Mesenchymal stem cell (in vitro differentiated cells and primary cell): ENCODE results near the gene NDUFS6.
A peak's percentile ranks its signal among the peaks of the same experiment; 100 is the strongest.

Experiments used
- DNase-seq: peaks from one replicate; pipeline ENCODE4 v3.0.0-alpha.2; 2013
- H2AFZ ChIP-seq: one replicate; pipeline ENCODE4 v1.6.1; 2013; ENCODE audit warnings: low read depth, mild to moderate bottlenecking, control low read depth, inconsistent platforms, low read length, moderate library complexity
- H2AK5ac ChIP-seq: 2 replicates; pipeline ENCODE4 v1.6.1; 2013; ENCODE audit warnings: low read length, moderate library complexity, mild to moderate bottlenecking, inconsistent platforms; ENCODE audit not compliant: severe bottlenecking
- H2BK120ac ChIP-seq: one replicate; pipeline ENCODE4 v1.6.1; 2013; ENCODE audit warnings: low read depth, mild to moderate bottlenecking, inconsistent platforms, low read length, moderate library complexity
- H2BK12ac ChIP-seq, 2 experiments: one replicate each; pipeline ENCODE4 v1.6.1; 2013; ENCODE audit warnings: inconsistent platforms in 2 of 2, low read length in 2 of 2, mild to moderate bottlenecking in 2 of 2, moderate library complexity in 2 of 2, control low read depth in 1 of 2
- H2BK15ac ChIP-seq: one replicate; pipeline ENCODE4 v1.6.1; 2013; ENCODE audit warnings: mild to moderate bottlenecking, low read depth, inconsistent platforms; ENCODE audit not compliant: poor library complexity, severe bottlenecking
- H2BK5ac ChIP-seq: 2 replicates; pipeline ENCODE4 v1.6.1; 2013; ENCODE audit warnings: low read depth, mild to moderate bottlenecking, low read length, control low read depth, inconsistent platforms; ENCODE audit not compliant: poor library complexity, severe bottlenecking
- H3K14ac ChIP-seq, 2 experiments: one replicate each; pipeline ENCODE4 v1.6.1; 2013; ENCODE audit warnings: inconsistent platforms in 2 of 2, low read length in 2 of 2, control low read depth in 1 of 2, mild to moderate bottlenecking in 1 of 2, moderate library complexity in 1 of 2
- H3K18ac ChIP-seq, 2 experiments: one replicate each; pipeline ENCODE4 v1.6.1; 2013; ENCODE audit warnings: inconsistent platforms in 2 of 2, low read length in 2 of 2, control low read depth in 1 of 2, low read depth in 1 of 2, mild to moderate bottlenecking in 1 of 2
- H3K23ac ChIP-seq, 2 experiments: one replicate each; pipeline ENCODE4 v1.6.1; 2013; ENCODE audit warnings: inconsistent platforms in 2 of 2, low read length in 2 of 2, mild to moderate bottlenecking in 2 of 2, moderate library complexity in 2 of 2, control low read depth in 1 of 2
- H3K27ac ChIP-seq: 2 replicates; pipeline ENCODE4 v1.5.1; 2013; ENCODE audit warnings: mild to moderate bottlenecking, moderate library complexity, low read length, control low read depth, inconsistent platforms; ENCODE audit not compliant: poor library complexity, severe bottlenecking
- H3K27me3 ChIP-seq, 2 experiments: 2 replicates each; pipeline versions ENCODE4 v1.6.1 to v1.7.0; 2013; ENCODE audit warnings: low read length in 2 of 2, mild to moderate bottlenecking in 2 of 2, moderate library complexity in 2 of 2, control low read depth in 1 of 2, inconsistent platforms in 1 of 2; ENCODE audit not compliant: control insufficient read depth in 1 of 2, insufficient read depth in 1 of 2
- H3K36me3 ChIP-seq, 2 experiments: 2 replicates each; pipeline versions ENCODE4 v1.6.1 to v1.7.0; 2013; ENCODE audit warnings: low read length in 2 of 2, control low read depth in 1 of 2, inconsistent platforms in 1 of 2, low read depth in 1 of 2, mild to moderate bottlenecking in 1 of 2; ENCODE audit not compliant: insufficient read depth in 2 of 2, control insufficient read depth in 1 of 2
- H3K4ac ChIP-seq, 2 experiments: one replicate each; pipeline ENCODE4 v1.6.1; 2013; ENCODE audit warnings: inconsistent platforms in 2 of 2, low read length in 2 of 2, mild to moderate bottlenecking in 2 of 2, moderate library complexity in 2 of 2, control low read depth in 1 of 2, low read depth in 1 of 2
- H3K4me1 ChIP-seq: 2 replicates; pipeline ENCODE4 v1.6.1; 2013; ENCODE audit warnings: low read depth, low read length, control low read depth; ENCODE audit not compliant: control insufficient read depth, insufficient read depth
- H3K4me2 ChIP-seq: 2 replicates; pipeline ENCODE4 v1.6.1; 2013; ENCODE audit warnings: low read length, mild to moderate bottlenecking, inconsistent platforms; ENCODE audit not compliant: poor library complexity, severe bottlenecking
- H3K4me3 ChIP-seq, 2 experiments: 2 replicates each; pipeline versions ENCODE4 v1.5.1 to v1.7.0; 2013; ENCODE audit warnings: low read length in 2 of 2, mild to moderate bottlenecking in 2 of 2, control low read depth in 1 of 2, low read depth in 1 of 2; ENCODE audit not compliant: insufficient read depth in 1 of 2
- H3K79me1 ChIP-seq: replicated peaks from 2 replicates; pipeline ENCODE4 v1.6.1; 2013; ENCODE audit warnings: mild to moderate bottlenecking, control low read depth, low read length, inconsistent platforms; ENCODE audit not compliant: poor library complexity, severe bottlenecking
- H3K9ac ChIP-seq: 2 replicates; pipeline ENCODE4 v1.7.0; 2013; ENCODE audit warnings: mild to moderate bottlenecking, low read length, moderate library complexity
- H3K9me3 ChIP-seq: 2 replicates; pipeline ENCODE4 v1.7.0; 2013; ENCODE audit warnings: mild to moderate bottlenecking, low read length; ENCODE audit not compliant: control insufficient read depth
- H4K8ac ChIP-seq: one replicate; pipeline ENCODE4 v1.6.1; 2013; ENCODE audit warnings: inconsistent platforms, mild to moderate bottlenecking, low read length, moderate library complexity
- H4K91ac ChIP-seq: one replicate; pipeline ENCODE4 v1.6.1; 2013; ENCODE audit warnings: mild to moderate bottlenecking, low read length, inconsistent platforms
- WGBS: methylation state at CpG from one replicate; pipeline ENCODE4 v1.1.7; 2013; ENCODE audit warnings: mixed read lengths; 5-methylcytosine and 5-hydroxymethylcytosine counted together

Gene NDUFS6

DNA sequence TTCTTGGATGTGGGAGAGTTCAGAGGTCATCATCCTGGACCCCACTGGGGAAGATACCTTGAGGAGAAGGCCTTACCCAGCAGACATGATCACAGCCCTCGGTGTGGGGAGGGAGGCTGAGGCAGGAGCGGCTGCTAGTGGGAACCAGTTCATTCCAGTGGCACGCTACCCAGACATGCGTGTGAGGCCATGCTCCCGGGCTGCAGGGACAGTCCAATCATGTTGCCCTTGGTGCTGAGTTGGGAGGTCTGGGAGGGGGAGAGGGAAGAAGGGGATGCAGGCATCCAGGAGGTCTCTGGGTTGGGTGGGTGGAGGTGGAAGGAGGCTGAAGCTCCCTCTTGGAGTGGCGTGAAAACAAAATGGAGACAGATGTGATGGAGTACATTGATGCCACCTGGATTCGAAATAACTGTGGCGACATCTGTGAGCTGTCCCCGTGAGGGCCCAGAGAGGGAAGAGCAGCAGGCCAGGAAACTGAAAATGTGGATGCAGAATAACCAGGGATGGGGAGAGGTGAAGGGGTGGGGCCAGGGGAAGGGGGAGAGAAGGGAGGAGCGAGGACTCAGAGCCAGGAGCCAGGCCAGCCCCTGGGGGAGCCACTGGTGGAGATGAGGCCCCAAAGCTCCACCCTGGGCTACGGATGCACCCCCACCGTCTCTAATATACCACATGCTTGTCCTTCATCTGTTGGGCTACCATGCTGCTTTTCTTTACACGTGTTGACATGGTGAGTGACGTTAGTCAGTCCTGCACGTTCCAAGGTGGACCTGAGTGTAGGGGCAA lies 16.2 kb downstream of the NDUFS6 start:
- WGBS, result 92% methylated on average over 14 of the region's 15 CpGs
- Histone ChIP-seq H3K9ac (no peak overlapping the region), H2AK5ac (no peak overlapping the region), H4K8ac (no peak overlapping the region), H2BK5ac (no peak overlapping the region), H3K79me1 (peaks cover 34% of the 10 kb centered on the region), H3K27ac (no peak overlapping the region), H3K23ac (no peak overlapping the region), H3K18ac (no peak overlapping the region), H4K91ac (no peak overlapping the region), H3K4me1 (no peaks in the 10 kb centered on the region), H3K4ac (no peak overlapping the region), H3K14ac (no peak overlapping the region), H3K9me3 (no peaks in the 10 kb centered on the region), H3K4me3 (no peak overlapping the region), H2AFZ (no peak overlapping the region), H3K27me3 (no peaks in the 10 kb centered on the region), H2BK15ac (no peak overlapping the region), H3K36me3 (peaks cover 71 to 96% of the 10 kb centered on the region in 2 experiments), H2BK120ac (no peak overlapping the region), H2BK12ac (no peak overlapping the region), H3K4me2 (no peak overlapping the region)
- no peak for DNase-seq

DNA sequence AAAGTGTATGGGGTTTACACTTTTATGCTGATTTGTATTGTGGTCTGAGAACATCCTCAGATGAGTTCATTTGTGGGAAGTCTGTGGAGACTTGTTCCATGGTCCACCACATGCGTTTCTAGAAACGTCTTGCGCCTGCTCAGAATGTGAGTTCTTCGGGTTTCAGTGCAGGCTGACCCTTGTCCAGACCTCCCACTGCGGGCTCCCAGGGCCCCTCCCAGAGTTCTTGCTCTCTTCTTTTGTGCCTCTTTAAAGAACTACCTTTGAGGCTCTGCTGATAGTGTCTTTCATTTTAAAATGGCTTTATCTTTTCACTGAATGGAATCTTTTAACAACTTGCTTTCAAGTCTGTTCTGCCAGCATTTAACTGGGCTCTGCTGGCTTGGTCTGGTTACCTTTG lies 17.6 kb downstream of the NDUFS6 start:
- Histone ChIP-seq H2AK5ac (no peak overlapping the region), H3K9ac (no peak overlapping the region), H2AFZ (no peak overlapping the region), H3K27ac (no peak overlapping the region), H2BK5ac (no peak overlapping the region), H3K14ac (no peak overlapping the region), H3K4me1 (no peaks in the 10 kb centered on the region), H3K23ac (no peak overlapping the region), H3K79me1 (peaks cover 37% of the 10 kb centered on the region), H3K36me3 (peaks cover 70 to 91% of the 10 kb centered on the region in 2 experiments), H3K4me2 (no peak overlapping the region), H4K91ac (no peak overlapping the region), H3K4me3 (no peak overlapping the region), H3K9me3 (no peaks in the 10 kb centered on the region), H4K8ac (no peak overlapping the region), H2BK120ac (no peak overlapping the region), H2BK15ac (no peak overlapping the region), H3K18ac (no peak overlapping the region), H3K27me3 (no peaks in the 10 kb centered on the region), H2BK12ac (no peak overlapping the region), H3K4ac (no peak overlapping the region)
- 91% methylated on average over 5 of the region's 5 CpGs for WGBS
- DNase-seq, result no peak

DNA sequence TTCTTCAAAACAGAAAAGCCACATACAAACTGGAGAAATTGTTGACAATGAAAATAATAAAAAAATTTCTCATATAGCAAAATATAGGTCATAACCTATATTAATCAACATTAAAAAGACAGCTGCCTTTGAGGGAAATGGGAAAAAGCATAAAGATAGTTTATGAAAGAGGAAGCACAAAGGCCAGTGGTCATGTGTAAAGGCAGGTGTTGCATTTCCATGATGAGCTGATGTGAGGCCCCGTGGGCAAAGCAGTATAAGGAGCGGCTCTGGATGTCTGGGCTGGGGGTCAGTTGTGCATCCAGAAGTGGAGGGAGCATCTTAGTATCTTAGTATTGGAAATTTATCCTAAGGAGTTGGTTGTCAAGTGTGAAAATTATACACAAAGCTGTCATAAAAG lies 18.3 kb downstream of the NDUFS6 start:
- WGBS, result 97% methylated on average over 2 of the region's 2 CpGs
- H3K9me3 ChIP-seq, result no peaks in the 10 kb centered on the region

DNA sequence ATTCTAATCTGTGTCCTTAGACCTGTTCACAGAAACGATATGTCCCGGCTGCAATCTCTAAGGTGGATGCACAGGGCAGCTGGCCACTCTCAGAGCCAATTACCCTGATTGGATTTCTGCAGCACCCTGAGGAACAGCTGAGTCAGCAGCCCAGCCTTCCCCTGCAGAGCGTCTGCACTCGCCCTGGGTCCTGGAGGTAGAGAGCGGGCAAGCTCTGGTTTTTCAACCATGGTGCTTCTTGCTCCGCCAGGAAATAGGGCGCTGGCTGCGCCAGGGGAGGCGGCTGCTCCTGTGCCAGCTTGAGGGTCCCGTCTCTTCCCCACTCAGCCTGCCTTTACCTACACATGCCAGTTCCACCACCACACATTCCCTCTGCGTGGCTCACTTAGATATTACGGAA lies 19.2 kb downstream of the NDUFS6 start:
- Histone ChIP-seq H3K27me3 (no peaks in the 10 kb centered on the region), H4K8ac (no peak overlapping the region), H3K4me2 (no peak overlapping the region), H3K23ac (peak overlapping the region in 1 of 2 experiments; percentile 11), H2AFZ (no peak overlapping the region), H2BK12ac (no peak overlapping the region), H3K27ac (no peak overlapping the region), H2BK5ac (no peak overlapping the region), H2BK15ac (no peak overlapping the region), H4K91ac (no peak overlapping the region), H3K14ac (no peak overlapping the region), H3K9ac (no peak overlapping the region), H3K4ac (no peak overlapping the region), H2BK120ac (no peak overlapping the region), H3K4me1 (no peaks in the 10 kb centered on the region), H3K4me3 (no peak overlapping the region), H3K18ac (no peak overlapping the region), H3K9me3 (no peaks in the 10 kb centered on the region), H3K79me1 (peaks cover 33% of the 10 kb centered on the region), H3K36me3 (peaks cover 70 to 84% of the 10 kb centered on the region in 2 experiments), H2AK5ac (no peak overlapping the region)
- no peak for DNase-seq
- 93% methylated on average over 12 of the region's 12 CpGs for WGBS

More for the DNA sequence above, 18.3 kb downstream of the NDUFS6 start:
- Histone ChIP-seq H2AK5ac (no peak overlapping the region), H3K4ac (no peak overlapping the region), H3K14ac (no peak overlapping the region), H3K27ac (no peak overlapping the region), H3K4me3 (no peak overlapping the region), H3K36me3 (peaks cover 70 to 88% of the 10 kb centered on the region in 2 experiments), H4K8ac (no peak overlapping the region), H3K4me1 (no peaks in the 10 kb centered on the region), H2BK12ac (no peak overlapping the region), H2BK120ac (no peak overlapping the region), H3K79me1 (peaks cover 37% of the 10 kb centered on the region), H3K27me3 (no peaks in the 10 kb centered on the region), H3K4me2 (no peak overlapping the region), H3K18ac (no peak overlapping the region), H4K91ac (no peak overlapping the region), H3K23ac (no peak overlapping the region), H3K9ac (no peak overlapping the region), H2BK15ac (no peak overlapping the region), H2AFZ (no peak overlapping the region), H2BK5ac (no peak overlapping the region)
- no peak for DNase-seq
